Muscle layer of colon (tissue), 2 donors: Measurements from ENCODE around the gene TMEM33.

Experiments
- H3K27ac ChIP-seq: one replicate; pipeline ENCODE4 v1.7.0; 2013; ENCODE audit warnings: low read depth, mild to moderate bottlenecking, low read length, moderate library complexity
- H3K27me3 ChIP-seq, 2 donors: one replicate each; pipeline ENCODE4 v1.7.0; 2013; ENCODE audit warnings: low read length in 2 of 2, mild to moderate bottlenecking in 2 of 2; ENCODE audit not compliant: insufficient read depth in 2 of 2, control insufficient read depth in 1 of 2
- H3K36me3 ChIP-seq: one replicate; pipeline ENCODE4 v1.7.0; 2013; ENCODE audit warnings: mild to moderate bottlenecking, low read length; ENCODE audit not compliant: insufficient read depth
- H3K4me1 ChIP-seq: one replicate; pipeline ENCODE4 v1.7.0; 2013; ENCODE audit warnings: mild to moderate bottlenecking, low read length; ENCODE audit not compliant: insufficient read depth
- H3K4me3 ChIP-seq, 2 donors: one replicate each; pipeline ENCODE4 v1.7.0; 2013; ENCODE audit warnings: low read length in 2 of 2, low read depth in 1 of 2, mild to moderate bottlenecking in 1 of 2, moderate library complexity in 1 of 2
- H3K9ac ChIP-seq: one replicate; pipeline ENCODE4 v1.7.0; 2013; ENCODE audit warnings: low read length
- H3K9me3 ChIP-seq: one replicate; pipeline ENCODE4 v1.7.0; 2013; ENCODE audit warnings: mild to moderate bottlenecking, low read length
- donor health status: abdominal sarcoma.
- donor health status: Adenocarcinoma of cecum.

The TMEM33 gene

GRCh38 chr4:41940834-41941233 is 5.6 kb downstream of the TMEM33 start:
- Histone ChIP-seq H3K4me3 (no peak overlapping the region), H3K27me3 (no peaks in the 10 kb centered on the region), H3K36me3 (peaks cover 30% of the 10 kb centered on the region), H3K4me1 (peaks cover 7% of the 10 kb centered on the region), H3K27ac (no peak overlapping the region), H3K9ac (no peak overlapping the region), H3K9me3 (no peaks in the 10 kb centered on the region)

- no peaks in the 10 kb centered on the region for H3K9me3 ChIP-seq
- no peaks in the 10 kb centered on the region for H3K4me1 ChIP-seq
- H3K4me3 ChIP-seq: no peak overlapping the region
- no peaks in the 10 kb centered on the region for H3K27me3 ChIP-seq
- no peak overlapping the region for H3K27ac ChIP-seq
- H3K9ac ChIP-seq: no peak overlapping the region
- peaks cover 30% of the 10 kb centered on the region for H3K36me3 ChIP-seq
These were observed 8.3 kb downstream of the TMEM33 start for GRCh38 chr4:41943506-41943905.

- peaks cover 29% of the 10 kb centered on the region for H3K36me3 ChIP-seq
- H3K4me1 ChIP-seq: no peaks in the 10 kb centered on the region
- H3K4me3 ChIP-seq: no peak overlapping the region
- H3K9ac ChIP-seq: no peak overlapping the region
- no peaks in the 10 kb centered on the region for H3K27me3 ChIP-seq
- no peak overlapping the region for H3K27ac ChIP-seq
- no peaks in the 10 kb centered on the region for H3K9me3 ChIP-seq
These were observed 8.9 kb downstream of the TMEM33 start for GRCh38 chr4:41944089-41944488.

- Histone ChIP-seq H3K27ac (no peak overlapping the region), H3K27me3 (no peaks in the 10 kb centered on the region), H3K9ac (no peak overlapping the region), H3K4me1 (no peaks in the 10 kb centered on the region), H3K4me3 (no peak overlapping the region), H3K36me3 (peaks cover 35% of the 10 kb centered on the region), H3K9me3 (no peaks in the 10 kb centered on the region)
These were observed 14.3 kb downstream of the TMEM33 start for GRCh38 chr4:41949531-41949930.

GRCh38 chr4:41957634-41958033 is 22.4 kb downstream of the TMEM33 start:
- Histone ChIP-seq H3K9ac (no peak overlapping the region), H3K4me3 (no peak overlapping the region), H3K27ac (no peak overlapping the region), H3K27me3 (no peaks in the 10 kb centered on the region), H3K36me3 (peaks cover 8% of the 10 kb centered on the region), H3K9me3 (no peaks in the 10 kb centered on the region), H3K4me1 (no peaks in the 10 kb centered on the region)

- Histone ChIP-seq H3K4me3 (no peak overlapping the region), H3K27ac (no peak overlapping the region), H3K36me3 (no peaks in the 10 kb centered on the region), H3K9ac (no peak overlapping the region), H3K9me3 (no peaks in the 10 kb centered on the region), H3K4me1 (no peaks in the 10 kb centered on the region), H3K27me3 (no peaks in the 10 kb centered on the region)
These were observed 27.9 kb downstream of the TMEM33 start for GRCh38 chr4:41963105-41963504.

GRCh38 chr4:41964401-41964800 is 29.2 kb downstream of the TMEM33 start:
- H3K4me1 ChIP-seq: no peaks in the 10 kb centered on the region
- H3K9ac ChIP-seq: no peak overlapping the region
- H3K9me3 ChIP-seq: no peaks in the 10 kb centered on the region
- H3K27me3 ChIP-seq: no peaks in the 10 kb centered on the region
- no peaks in the 10 kb centered on the region for H3K36me3 ChIP-seq
- H3K4me3 ChIP-seq: no peak overlapping the region
- H3K27ac ChIP-seq: no peak overlapping the region

- no peaks in the 10 kb centered on the region for H3K9me3 ChIP-seq
- H3K9ac ChIP-seq: no peak overlapping the region
- no peaks in the 10 kb centered on the region for H3K36me3 ChIP-seq
- H3K27me3 ChIP-seq: no peaks in the 10 kb centered on the region
- no peaks in the 10 kb centered on the region for H3K4me1 ChIP-seq
- H3K4me3 ChIP-seq: no peak overlapping the region
- no peak overlapping the region for H3K27ac ChIP-seq
These were observed 32.2 kb downstream of the TMEM33 start for GRCh38 chr4:41967392-41967791.

- no peak overlapping the region for H3K27ac ChIP-seq
- no peaks in the 10 kb centered on the region for H3K27me3 ChIP-seq
- no peaks in the 10 kb centered on the region for H3K4me1 ChIP-seq
These were observed 34.4 kb downstream of the TMEM33 start for GRCh38 chr4:41969671-41970070.

GRCh38 chr4:41975341-41975740 is 40.1 kb downstream of the TMEM33 start:
- H3K36me3 ChIP-seq: no peaks in the 10 kb centered on the region
- H3K27me3 ChIP-seq: no peaks in the 10 kb centered on the region
- H3K9me3 ChIP-seq: no peaks in the 10 kb centered on the region
- H3K9ac ChIP-seq: no peak overlapping the region
- no peak overlapping the region for H3K4me3 ChIP-seq
- no peak overlapping the region for H3K27ac ChIP-seq
- H3K4me1 ChIP-seq: no peaks in the 10 kb centered on the region

More at GRCh38 chr4:41969671-41970070, 34.4 kb downstream of the TMEM33 start:
- H3K36me3 ChIP-seq: no peaks in the 10 kb centered on the region
- no peak overlapping the region for H3K4me3 ChIP-seq
- no peak overlapping the region for H3K9ac ChIP-seq
- H3K9me3 ChIP-seq: no peaks in the 10 kb centered on the region

- Histone ChIP-seq H3K9ac (no peak overlapping the region), H3K27ac (no peak overlapping the region), H3K36me3 (no peaks in the 10 kb centered on the region), H3K4me3 (no peak overlapping the region), H3K27me3 (no peaks in the 10 kb centered on the region), H3K4me1 (no peaks in the 10 kb centered on the region), H3K9me3 (no peaks in the 10 kb centered on the region)
These were observed 41.7 kb downstream of the TMEM33 start for GRCh38 chr4:41976775-41977516.

GRCh38 chr4:41977709-41978108 is 42.5 kb downstream of the TMEM33 start:
- Histone ChIP-seq H3K9me3 (no peaks in the 10 kb centered on the region), H3K4me3 (no peak overlapping the region), H3K36me3 (no peaks in the 10 kb centered on the region), H3K4me1 (no peaks in the 10 kb centered on the region), H3K27ac (no peak overlapping the region), H3K27me3 (no peaks in the 10 kb centered on the region), H3K9ac (no peak overlapping the region)
